Endothelial cell (in vitro differentiated cells): ENCODE measurements around the gene C11orf91. TPM values are rescaled to one million over a fixed set of nuclear protein-coding genes. Genes with fewer than 3 reads are reported as not detected.

Source experiments
- DNase-seq: peaks from one replicate; pipeline ENCODE4 v3.0.0; 2021; ENCODE audit warnings: low spot score
- H3K27ac Mint-ChIP-seq: one replicate; pipeline ENCODE4 v1.8.0; 2021; ENCODE audit warnings: mixed read lengths, inconsistent platforms; ENCODE audit not compliant: unreplicated experiment
- H3K27me3 Mint-ChIP-seq: one replicate; pipeline ENCODE4 v1.8.0; 2021; ENCODE audit warnings: mild to moderate bottlenecking, moderate library complexity, mixed read lengths, inconsistent platforms; ENCODE audit not compliant: unreplicated experiment
- H3K36me3 Mint-ChIP-seq: one replicate; pipeline ENCODE4 v1.8.0; 2021; ENCODE audit warnings: mild to moderate bottlenecking, low read depth, mixed read lengths, inconsistent platforms; ENCODE audit not compliant: unreplicated experiment
- H3K4me1 Mint-ChIP-seq: one replicate; pipeline ENCODE4 v1.8.0; 2021; ENCODE audit warnings: mild to moderate bottlenecking, mixed read lengths, inconsistent platforms; ENCODE audit not compliant: unreplicated experiment
- H3K4me3 Mint-ChIP-seq: one replicate; pipeline ENCODE4 v1.8.0; 2021; ENCODE audit warnings: mild to moderate bottlenecking, mixed read lengths, inconsistent platforms; ENCODE audit not compliant: unreplicated experiment
- H3K9me3 Mint-ChIP-seq: one replicate; pipeline ENCODE4 v1.8.0; 2021; ENCODE audit warnings: mixed read lengths, inconsistent platforms; ENCODE audit not compliant: unreplicated experiment
- total RNA-seq: library from RNA; stranded (reverse); fragmentation: NEBNext Ultra II Directional; extraction: Animal tissue kit (Norgen Biotek cat#: 25700); gene quantifications from one replicate; pipeline ENCODE4 v1.2.1, GENCODE V29; 2021; ENCODE audit not compliant: unreplicated experiment
- TF ChIP-seq, protein P1 (sequence below): fragments of 200-600 bp; sonication (generic); IDR thresholded peaks from one replicate; pipeline ENCODE4 v1.5.0; 2021; ENCODE audit warnings: antibody characterized with exemption; ENCODE audit not compliant: unreplicated experiment

The C11orf91 gene
- total RNA-seq, 1 donor from 2014 or later: not detected

- H3K27me3 Mint-ChIP-seq: peaks cover 7% of the 10 kb centered on the region
- H3K9me3 Mint-ChIP-seq: no peaks in the 10 kb centered on the region
- H3K27ac Mint-ChIP-seq: no peak overlapping the region
- no peak for DNase-seq
- H3K36me3 Mint-ChIP-seq: no peaks in the 10 kb centered on the region
- peaks cover 30% of the 10 kb centered on the region for H3K4me1 Mint-ChIP-seq
- TF ChIP-seq, protein P1, sequence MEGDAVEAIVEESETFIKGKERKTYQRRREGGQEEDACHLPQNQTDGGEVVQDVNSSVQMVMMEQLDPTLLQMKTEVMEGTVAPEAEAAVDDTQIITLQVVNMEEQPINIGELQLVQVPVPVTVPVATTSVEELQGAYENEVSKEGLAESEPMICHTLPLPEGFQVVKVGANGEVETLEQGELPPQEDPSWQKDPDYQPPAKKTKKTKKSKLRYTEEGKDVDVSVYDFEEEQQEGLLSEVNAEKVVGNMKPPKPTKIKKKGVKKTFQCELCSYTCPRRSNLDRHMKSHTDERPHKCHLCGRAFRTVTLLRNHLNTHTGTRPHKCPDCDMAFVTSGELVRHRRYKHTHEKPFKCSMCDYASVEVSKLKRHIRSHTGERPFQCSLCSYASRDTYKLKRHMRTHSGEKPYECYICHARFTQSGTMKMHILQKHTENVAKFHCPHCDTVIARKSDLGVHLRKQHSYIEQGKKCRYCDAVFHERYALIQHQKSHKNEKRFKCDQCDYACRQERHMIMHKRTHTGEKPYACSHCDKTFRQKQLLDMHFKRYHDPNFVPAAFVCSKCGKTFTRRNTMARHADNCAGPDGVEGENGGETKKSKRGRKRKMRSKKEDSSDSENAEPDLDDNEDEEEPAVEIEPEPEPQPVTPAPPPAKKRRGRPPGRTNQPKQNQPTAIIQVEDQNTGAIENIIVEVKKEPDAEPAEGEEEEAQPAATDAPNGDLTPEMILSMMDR: no peak
- peak overlapping the region; percentile 34 for H3K4me3 Mint-ChIP-seq
Measured at GRCh38 chr11:33691066-33691864, 9.4 kb downstream of the C11orf91 start.

DNA sequence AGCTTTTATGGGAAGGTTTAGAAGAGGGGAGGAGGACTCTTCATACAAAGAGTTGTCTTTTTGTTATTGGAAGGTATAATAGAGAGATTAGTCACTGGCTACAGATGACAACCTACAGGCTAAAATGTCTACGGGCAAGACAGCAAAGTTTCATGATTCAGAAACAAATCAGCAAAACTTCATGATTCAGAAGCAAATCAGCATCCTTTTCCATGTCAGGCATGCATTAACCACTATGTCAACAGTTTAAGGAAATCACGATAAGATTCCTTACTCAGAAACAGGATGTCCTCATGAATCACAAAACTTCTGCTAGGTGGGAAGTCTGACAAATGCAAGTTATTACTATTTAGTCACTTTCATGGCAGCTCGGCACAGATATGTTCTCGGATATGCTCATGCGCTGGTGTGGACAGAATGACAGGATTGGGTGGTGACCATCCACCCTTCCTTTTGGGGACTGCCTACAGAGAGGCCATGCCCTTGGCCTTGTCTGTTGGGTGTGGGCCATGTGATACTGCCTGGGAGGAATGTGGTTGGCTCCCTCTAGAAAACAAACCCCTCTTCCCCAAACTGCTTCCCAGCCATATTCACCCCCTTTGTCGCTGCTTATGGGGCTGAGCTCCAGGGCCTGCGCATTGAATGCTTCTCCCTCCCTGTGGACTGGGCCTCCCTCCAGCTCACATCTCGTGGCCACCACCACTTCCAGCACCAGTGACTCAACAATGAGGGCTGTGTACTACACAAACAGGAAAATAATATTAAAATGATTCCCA lies 10.1 kb downstream of the C11orf91 start:
- H3K36me3 Mint-ChIP-seq: no peaks in the 10 kb centered on the region
- H3K27ac Mint-ChIP-seq: no peak overlapping the region
- no peak for DNase-seq
- TF ChIP-seq, protein P1: no peak
- H3K4me3 Mint-ChIP-seq: peak overlapping the region; percentile 34
- H3K27me3 Mint-ChIP-seq: peaks cover 7% of the 10 kb centered on the region
- peaks cover 30% of the 10 kb centered on the region for H3K4me1 Mint-ChIP-seq
- H3K9me3 Mint-ChIP-seq: no peaks in the 10 kb centered on the region

DNA sequence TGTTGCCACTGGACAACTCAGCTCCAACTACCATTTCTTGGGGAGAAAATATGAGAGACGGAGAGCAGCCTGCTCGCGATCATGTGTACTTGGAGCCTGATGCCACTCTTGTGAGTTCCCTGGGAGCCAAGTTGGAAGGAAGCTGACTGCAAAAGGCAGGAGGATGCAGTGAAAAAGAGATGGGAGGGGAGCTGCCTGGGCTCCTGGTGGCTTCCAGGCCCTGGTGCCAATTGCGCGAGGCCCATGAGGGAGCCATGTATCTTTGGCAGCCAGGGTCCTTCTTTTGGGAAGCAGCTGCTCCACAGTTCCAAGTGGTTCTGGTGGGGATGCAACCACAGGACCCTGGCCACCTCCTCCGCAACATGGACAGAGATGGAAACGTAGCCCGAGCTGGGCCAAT lies 11.1 kb downstream of the C11orf91 start:
- TF ChIP-seq, protein P1: no peak
- Mint-ChIP-seq H3K27me3 (peaks cover 5% of the 10 kb centered on the region), H3K4me3 (no peak overlapping the region), H3K36me3 (no peaks in the 10 kb centered on the region), H3K9me3 (no peaks in the 10 kb centered on the region), H3K4me1 (peaks cover 31% of the 10 kb centered on the region), H3K27ac (no peak overlapping the region)
- no peak for DNase-seq

- no peak overlapping the region for H3K4me3 Mint-ChIP-seq
- peaks cover 5% of the 10 kb centered on the region for H3K27me3 Mint-ChIP-seq
- peaks cover 34% of the 10 kb centered on the region for H3K4me1 Mint-ChIP-seq
- no peak for DNase-seq
- no peaks in the 10 kb centered on the region for H3K9me3 Mint-ChIP-seq
- TF ChIP-seq, protein P1: no peak
- H3K36me3 Mint-ChIP-seq: no peaks in the 10 kb centered on the region
- no peak overlapping the region for H3K27ac Mint-ChIP-seq
Measured at GRCh38 chr11:33689085-33689484, 11.5 kb downstream of the C11orf91 start.
